Adipocyte (in vitro differentiated cells): ENCODE data around the gene PDLIM4.

Experiments
- DNase-seq: peaks from one replicate; pipeline ENCODE4 v3.0.0-alpha.2; 2015; ENCODE audit warnings: low read depth
- H3K27me3 ChIP-seq: replicated peaks from 2 replicates; pipeline ENCODE4 v1.7.0; 2013; ENCODE audit warnings: mild to moderate bottlenecking, low read length, moderate library complexity; ENCODE audit not compliant: control insufficient read depth, insufficient read depth
- H3K36me3 ChIP-seq: 2 replicates; pipeline ENCODE4 v1.7.0; 2013; ENCODE audit warnings: low read length, mild to moderate bottlenecking, moderate library complexity; ENCODE audit not compliant: control insufficient read depth, insufficient read depth, severe bottlenecking
- H3K4me1 ChIP-seq: 2 replicates; pipeline ENCODE4 v1.7.0; 2013; ENCODE audit warnings: mild to moderate bottlenecking, low read length, moderate library complexity; ENCODE audit not compliant: control insufficient read depth, insufficient read depth
- H3K4me3 ChIP-seq: 2 replicates; pipeline ENCODE4 v1.7.0; 2013; ENCODE audit warnings: mild to moderate bottlenecking, low read length, moderate library complexity
- H3K9ac ChIP-seq: 2 replicates; pipeline ENCODE4 v1.7.0; 2013; ENCODE audit warnings: mild to moderate bottlenecking, low read length, moderate library complexity
- H3K9me3 ChIP-seq: 2 replicates; pipeline ENCODE4 v1.7.0; 2013; ENCODE audit warnings: mild to moderate bottlenecking, low read length, moderate library complexity; ENCODE audit not compliant: control insufficient read depth

Gene PDLIM4

DNA sequence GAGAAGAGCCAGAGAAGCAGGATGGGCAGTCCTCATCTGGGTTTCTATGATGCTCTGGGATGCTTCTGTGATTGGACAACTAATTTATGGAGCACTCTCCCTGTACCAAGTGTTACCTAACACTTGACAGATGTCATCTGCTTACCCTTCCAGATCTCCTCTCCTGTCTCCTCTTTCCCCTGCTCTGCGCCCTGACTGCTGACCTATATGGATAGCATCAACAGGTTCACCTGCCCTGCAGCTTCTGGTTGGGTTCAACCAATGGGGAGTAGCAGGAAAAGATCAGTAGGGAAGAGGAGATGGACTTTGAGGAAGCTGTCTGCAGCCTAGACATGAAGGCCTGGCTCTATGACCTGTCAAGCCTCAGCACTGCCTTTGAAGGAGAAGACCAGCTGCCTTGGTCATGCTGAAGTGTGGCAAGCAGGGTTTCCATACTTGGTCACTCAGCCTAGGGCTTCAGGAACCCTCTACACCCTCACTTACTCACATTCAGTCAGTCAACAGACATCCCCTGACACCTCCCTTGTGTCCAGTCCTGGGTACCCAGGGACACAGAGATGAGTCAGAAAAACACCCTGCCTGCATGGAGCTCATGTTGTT is 18.5 kb upstream of the PDLIM4 start:
- no peaks in the 10 kb centered on the region for H3K4me1 ChIP-seq
- no peak overlapping the region for H3K9ac ChIP-seq
- no peak overlapping the region for H3K4me3 ChIP-seq
- no peaks in the 10 kb centered on the region for H3K27me3 ChIP-seq
- no peaks in the 10 kb centered on the region for H3K36me3 ChIP-seq
- DNase-seq: no peak
- H3K9me3 ChIP-seq: peaks cover 7% of the 10 kb centered on the region

DNA sequence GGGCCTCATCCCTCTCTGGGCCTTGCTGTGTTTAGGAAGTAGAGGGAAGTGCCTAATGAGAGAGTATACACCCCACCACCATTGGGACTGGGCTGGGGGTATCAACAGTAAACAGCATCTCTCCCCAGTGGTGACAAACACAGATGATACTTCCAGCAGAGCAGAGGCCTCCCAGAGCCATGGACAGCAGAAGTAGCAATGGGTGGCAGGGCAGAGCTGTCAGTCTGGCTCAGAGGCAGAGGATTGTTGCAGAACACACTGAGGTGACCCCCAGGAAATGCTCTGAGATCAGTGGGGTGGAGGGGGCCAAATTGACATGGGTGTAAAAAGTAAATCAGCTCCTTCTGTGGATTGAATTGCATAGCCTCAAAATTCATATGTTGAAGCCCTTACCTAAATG is 17.7 kb upstream of the PDLIM4 start:
- no peak overlapping the region for H3K4me3 ChIP-seq
- no peaks in the 10 kb centered on the region for H3K4me1 ChIP-seq
- no peaks in the 10 kb centered on the region for H3K36me3 ChIP-seq
- peaks cover 15% of the 10 kb centered on the region for H3K9me3 ChIP-seq
- no peak for DNase-seq
- no peaks in the 10 kb centered on the region for H3K27me3 ChIP-seq
- H3K9ac ChIP-seq: no peak overlapping the region

DNA sequence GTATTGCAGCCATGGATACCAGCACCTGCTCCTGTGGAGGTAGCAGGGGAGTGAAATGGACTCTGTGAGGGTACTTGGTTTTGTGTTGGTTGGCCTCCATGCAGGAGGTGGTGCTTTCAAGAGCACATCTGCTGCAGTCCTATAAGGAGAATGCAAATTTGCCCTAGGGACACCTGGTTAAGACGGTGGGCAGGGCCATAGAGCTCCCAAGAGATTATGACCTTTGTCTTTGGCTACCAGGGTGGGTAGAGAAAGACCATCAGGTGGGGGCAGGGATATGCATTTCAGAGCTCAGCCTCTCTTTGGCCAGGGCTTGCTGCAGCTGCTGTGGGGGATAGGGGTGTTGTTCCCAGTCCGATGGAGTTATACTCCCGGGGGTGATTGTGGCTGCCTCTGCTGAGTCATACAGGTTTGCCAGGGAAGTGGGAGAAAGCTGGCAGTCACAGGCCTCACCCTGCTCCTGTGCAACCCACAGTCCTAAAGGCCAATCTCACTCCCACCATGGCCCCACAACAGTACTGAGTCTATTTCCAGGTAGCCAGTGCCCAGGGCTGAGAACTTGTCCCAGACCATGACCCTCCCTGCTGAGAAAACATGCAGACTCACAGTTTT is 14.0 kb upstream of the PDLIM4 start:
- peaks cover 18% of the 10 kb centered on the region for H3K9me3 ChIP-seq
- no peak for DNase-seq
- H3K4me3 ChIP-seq: no peak overlapping the region
- no peak overlapping the region for H3K9ac ChIP-seq
- H3K36me3 ChIP-seq: no peaks in the 10 kb centered on the region
- H3K27me3 ChIP-seq: no peaks in the 10 kb centered on the region
- no peaks in the 10 kb centered on the region for H3K4me1 ChIP-seq

DNA sequence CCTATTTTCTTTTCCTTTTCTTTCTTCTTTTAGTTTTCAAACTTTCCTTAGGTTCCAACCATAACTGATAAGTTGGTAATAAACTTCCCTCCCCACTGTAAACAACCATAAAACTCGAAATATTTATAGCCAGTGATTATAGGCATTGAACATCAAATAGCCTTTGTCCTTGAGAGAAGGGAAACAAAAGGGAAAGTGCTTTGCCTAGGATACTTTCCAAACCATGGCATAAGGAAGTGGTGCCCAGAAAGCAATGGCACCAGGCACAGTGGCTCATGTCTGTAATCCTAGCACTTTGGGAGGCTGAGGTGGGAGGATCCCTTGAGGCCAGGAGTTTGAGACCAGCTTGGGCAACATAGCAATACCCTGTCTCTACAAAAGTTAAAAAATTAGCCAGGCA is 11.9 kb upstream of the PDLIM4 start:
- DNase-seq: no peak
- H3K4me3 ChIP-seq: no peak overlapping the region
- no peak overlapping the region for H3K9ac ChIP-seq
- peaks cover 18% of the 10 kb centered on the region for H3K9me3 ChIP-seq
- H3K36me3 ChIP-seq: no peaks in the 10 kb centered on the region
- no peaks in the 10 kb centered on the region for H3K4me1 ChIP-seq
- no peaks in the 10 kb centered on the region for H3K27me3 ChIP-seq

DNA sequence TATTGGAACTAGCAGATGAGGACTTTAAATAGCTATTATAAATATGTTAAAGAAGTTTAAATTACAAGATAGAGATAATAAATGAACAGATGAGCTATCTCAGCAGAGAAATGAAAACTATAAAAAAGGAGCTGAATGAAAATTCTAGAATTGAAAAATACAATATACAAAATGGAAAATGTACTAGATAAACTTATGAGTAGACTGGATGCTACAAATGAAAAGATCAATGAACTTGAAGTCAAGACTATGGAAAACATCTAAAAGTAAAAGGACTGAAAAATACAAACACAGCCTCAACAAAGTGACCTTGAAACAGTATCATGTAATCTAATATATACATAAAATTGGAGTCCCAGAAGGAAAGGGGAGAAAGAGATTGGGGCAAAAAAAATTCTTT is 10.7 kb upstream of the PDLIM4 start:
- H3K9me3 ChIP-seq: peaks cover 11% of the 10 kb centered on the region
- H3K36me3 ChIP-seq: no peaks in the 10 kb centered on the region
- no peak for DNase-seq
- no peak overlapping the region for H3K4me3 ChIP-seq
- no peaks in the 10 kb centered on the region for H3K4me1 ChIP-seq
- no peak overlapping the region for H3K9ac ChIP-seq
- no peaks in the 10 kb centered on the region for H3K27me3 ChIP-seq

DNA sequence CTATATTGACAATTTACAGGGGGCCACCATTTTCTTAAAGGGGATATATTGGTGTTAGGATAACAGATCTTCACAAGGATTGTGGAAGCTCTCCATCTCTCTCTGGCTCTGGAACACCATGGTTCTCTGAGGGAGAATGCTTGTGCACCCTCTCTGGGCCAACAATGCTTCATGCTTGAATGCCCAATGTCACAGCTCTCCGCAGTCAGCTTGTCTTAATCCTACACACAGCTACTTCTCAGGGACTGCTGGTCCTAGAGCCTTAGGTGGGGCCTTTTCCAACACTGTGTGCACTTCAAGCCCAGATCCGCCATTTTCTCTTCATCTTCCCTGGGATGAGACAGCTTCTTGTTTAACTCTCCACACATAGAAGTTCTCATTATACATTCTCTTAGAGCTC is 6.9 kb upstream of the PDLIM4 start:
- DNase-seq: no peak
- Histone ChIP-seq H3K9ac (no peak overlapping the region), H3K4me3 (no peak overlapping the region), H3K27me3 (no peaks in the 10 kb centered on the region), H3K9me3 (peaks cover 4% of the 10 kb centered on the region), H3K36me3 (no peaks in the 10 kb centered on the region), H3K4me1 (peaks cover 11% of the 10 kb centered on the region)

DNA sequence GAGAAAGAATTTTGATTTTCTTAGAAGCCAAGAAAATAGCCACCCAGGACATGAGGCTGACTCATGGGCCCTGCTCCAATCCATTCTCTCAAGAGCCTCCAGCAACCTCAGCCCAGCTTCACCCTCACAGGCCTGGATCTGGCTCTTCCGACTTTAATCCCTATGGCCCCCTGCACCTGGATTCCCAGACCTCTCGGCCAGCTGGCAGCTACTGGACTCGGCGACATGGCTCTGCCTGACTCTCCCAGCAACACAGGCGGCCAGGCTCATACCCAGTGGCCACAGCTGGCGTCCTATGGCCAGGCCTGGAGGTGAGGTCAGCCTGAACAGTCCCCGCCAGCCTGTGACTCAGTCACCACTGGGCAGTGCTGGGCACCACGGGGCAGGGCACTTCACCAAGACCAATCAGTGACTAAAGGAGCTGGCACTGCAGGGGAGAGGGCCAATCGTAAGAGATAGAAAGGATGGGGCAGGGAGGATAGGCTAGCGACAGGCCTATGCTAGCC is 6.2 kb upstream of the PDLIM4 start:
- Histone ChIP-seq H3K4me3 (no peak overlapping the region), H3K9me3 (peaks cover 4% of the 10 kb centered on the region), H3K4me1 (peaks cover 11% of the 10 kb centered on the region), H3K36me3 (no peaks in the 10 kb centered on the region), H3K9ac (no peak overlapping the region), H3K27me3 (no peaks in the 10 kb centered on the region)
- DNase-seq: no peak

DNA sequence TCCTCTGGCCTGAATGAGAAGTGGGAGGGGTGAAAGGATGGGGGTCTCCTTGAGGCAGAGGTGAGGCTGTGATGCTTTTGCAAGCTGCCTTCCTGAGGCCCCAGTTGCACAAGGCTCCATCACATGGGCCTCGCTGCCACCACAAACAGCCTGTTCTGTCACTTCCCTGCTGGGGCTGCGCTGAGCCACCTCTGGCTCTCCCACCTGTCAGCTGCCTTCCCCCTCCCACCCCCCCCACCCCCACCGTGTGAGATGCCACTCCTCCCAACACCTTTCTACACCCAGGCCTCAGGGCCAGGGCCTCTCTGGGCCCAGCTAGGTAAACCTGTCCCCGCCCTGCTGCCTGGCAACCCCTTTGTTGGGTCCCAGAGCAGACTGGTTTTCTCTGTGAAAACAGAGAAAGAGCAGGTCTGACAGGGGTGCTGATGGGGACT is 4.5 kb upstream of the PDLIM4 start:
- DNase-seq: no peak
- H3K4me1 ChIP-seq: peaks cover 14% of the 10 kb centered on the region
- H3K9me3 ChIP-seq: no peaks in the 10 kb centered on the region
- H3K4me3 ChIP-seq: no peak overlapping the region
- H3K27me3 ChIP-seq: no peaks in the 10 kb centered on the region
- H3K36me3 ChIP-seq: no peaks in the 10 kb centered on the region
- H3K9ac ChIP-seq: no peak overlapping the region

DNA sequence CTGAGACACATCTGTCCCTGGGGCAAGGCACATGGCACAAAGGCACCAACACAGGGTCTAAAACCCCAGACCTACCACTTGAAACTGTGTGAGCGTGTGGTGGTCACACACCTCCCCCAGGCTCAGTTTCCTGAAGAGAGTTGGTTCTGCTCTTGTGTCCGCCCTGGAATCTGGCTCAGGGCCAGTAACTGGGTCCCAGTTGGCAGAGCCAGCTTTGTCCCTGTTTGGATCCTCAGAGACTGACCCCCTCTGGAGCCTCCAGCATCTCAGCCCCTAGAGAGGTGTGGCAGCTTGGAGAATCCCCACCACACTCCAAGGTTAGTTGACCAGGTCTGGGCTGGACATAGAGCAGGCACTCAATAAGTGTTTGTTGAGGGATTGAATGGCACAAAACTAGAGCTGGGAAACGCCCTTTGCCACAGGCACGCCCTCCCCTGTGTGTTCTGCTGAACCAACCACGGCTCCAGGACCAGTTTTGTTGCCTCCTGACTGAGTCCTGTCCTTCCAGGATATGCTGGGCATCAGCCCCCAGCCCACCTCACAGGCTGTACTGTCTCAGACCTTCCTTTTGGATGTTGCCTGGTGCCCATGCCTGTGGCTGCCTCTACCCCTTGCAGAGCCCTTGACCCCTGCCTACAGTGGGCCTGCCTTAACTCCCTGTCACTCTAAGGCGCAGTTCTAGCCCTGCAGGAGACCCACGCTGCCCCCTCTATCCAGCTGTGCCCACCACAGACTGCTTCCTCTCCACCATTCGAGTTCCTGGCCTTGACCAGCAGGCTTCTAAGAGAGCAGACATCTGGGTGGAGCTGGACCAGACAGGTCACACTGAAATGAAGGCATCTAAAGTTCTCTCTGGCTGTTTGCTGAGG is 3.8 kb upstream of the PDLIM4 start:
- H3K4me1 ChIP-seq: peaks cover 21% of the 10 kb centered on the region
- no peak for DNase-seq
- no peak overlapping the region for H3K4me3 ChIP-seq
- H3K9ac ChIP-seq: no peak overlapping the region
- no peaks in the 10 kb centered on the region for H3K36me3 ChIP-seq
- H3K27me3 ChIP-seq: no peaks in the 10 kb centered on the region
- H3K9me3 ChIP-seq: no peaks in the 10 kb centered on the region

DNA sequence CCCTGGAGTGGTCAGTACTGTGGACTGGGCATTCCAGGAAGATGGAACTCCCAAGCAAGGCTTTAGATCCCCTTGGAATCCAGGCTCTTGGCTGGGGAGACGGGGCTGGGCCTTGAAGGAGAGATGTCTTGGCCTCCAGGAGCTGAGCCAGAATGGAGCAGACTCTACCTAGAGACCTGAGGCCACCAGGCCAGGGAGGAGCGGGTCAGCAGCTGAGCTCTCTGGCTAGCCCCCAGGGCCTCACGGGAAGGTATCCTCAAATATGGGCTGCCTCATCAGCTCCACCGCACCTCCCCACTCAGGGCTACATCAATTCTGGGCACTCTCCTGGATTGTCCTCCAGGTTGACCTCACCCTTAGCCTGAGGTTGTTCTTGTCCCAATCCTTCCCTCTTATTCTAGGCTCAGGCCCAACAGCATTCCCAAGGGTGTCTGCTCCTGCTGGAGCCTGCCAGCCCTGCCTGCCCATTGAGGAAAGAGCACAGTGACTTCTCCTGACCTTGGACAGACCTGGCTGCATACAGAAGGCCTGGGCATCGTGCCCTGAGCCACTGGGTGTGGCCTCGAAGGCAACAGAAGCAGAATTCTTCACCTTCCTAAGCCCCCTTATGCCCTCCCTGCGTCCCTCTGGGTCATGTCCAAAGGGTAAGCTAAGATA is 3.0 kb upstream of the PDLIM4 start:
- Histone ChIP-seq H3K27me3 (no peaks in the 10 kb centered on the region), H3K9me3 (no peaks in the 10 kb centered on the region), H3K4me3 (no peak overlapping the region), H3K9ac (no peak overlapping the region), H3K36me3 (no peaks in the 10 kb centered on the region), H3K4me1 (peaks cover 29% of the 10 kb centered on the region)
- DNase-seq: no peak
